Measurements from ENCODE around the gene MAPK8.

The MAPK8 gene

DNA sequence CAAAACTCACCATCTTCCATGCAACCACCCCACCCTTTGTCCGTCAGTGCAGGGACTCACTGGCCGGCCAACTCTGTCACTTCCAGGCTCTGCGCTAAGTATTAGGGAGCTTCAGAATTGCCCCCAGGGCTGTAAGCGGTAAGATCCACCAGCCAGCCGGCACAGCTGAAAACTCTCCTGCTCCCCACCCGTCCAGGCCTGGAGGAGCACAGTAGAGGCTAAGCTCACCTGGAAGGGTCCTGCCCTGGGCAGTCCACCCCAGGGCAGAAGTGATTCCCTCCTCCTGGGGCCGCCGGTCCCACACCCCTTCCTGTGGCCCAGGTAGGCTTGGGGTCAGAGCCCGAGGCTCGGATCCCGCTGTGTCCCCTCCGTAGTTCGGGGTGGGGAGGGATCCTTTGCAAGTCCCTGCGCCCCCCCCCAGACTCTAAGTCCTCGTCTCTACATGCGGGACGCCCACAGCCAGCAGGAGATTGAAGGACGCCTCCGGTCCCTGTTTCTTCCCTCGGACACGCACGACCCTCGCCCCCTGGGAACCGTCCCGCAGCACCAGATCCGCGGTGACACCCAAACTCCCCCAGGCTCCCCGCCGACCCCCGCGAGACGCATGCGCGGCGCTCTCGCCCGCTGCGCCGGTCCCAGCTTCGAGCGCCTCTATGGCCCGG is 159.5 kb downstream of the MAPK8 start:
- TF ChIP-seq, protein P1, sequence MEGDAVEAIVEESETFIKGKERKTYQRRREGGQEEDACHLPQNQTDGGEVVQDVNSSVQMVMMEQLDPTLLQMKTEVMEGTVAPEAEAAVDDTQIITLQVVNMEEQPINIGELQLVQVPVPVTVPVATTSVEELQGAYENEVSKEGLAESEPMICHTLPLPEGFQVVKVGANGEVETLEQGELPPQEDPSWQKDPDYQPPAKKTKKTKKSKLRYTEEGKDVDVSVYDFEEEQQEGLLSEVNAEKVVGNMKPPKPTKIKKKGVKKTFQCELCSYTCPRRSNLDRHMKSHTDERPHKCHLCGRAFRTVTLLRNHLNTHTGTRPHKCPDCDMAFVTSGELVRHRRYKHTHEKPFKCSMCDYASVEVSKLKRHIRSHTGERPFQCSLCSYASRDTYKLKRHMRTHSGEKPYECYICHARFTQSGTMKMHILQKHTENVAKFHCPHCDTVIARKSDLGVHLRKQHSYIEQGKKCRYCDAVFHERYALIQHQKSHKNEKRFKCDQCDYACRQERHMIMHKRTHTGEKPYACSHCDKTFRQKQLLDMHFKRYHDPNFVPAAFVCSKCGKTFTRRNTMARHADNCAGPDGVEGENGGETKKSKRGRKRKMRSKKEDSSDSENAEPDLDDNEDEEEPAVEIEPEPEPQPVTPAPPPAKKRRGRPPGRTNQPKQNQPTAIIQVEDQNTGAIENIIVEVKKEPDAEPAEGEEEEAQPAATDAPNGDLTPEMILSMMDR (IDR thresholded peaks at IDR 0.05; ENCODE audit: low read depth, low read length, missing control alignments), result no peak
- no peaks in the 10 kb centered on the region for H3K27me3 ChIP-seq (replicated peaks)
- DNase-seq, result no peak
- H3K4me3 ChIP-seq (ENCODE audit: low read depth, low read length), result peak overlapping the region; percentile 20
- H3K36me3 ChIP-seq (replicated peaks), result no peaks in the 10 kb centered on the region
- in situ Hi-C loops (cut with HindIII; ENCODE audit: low pct_ligation_motif_present, low sequenced_read_pairs), result no loop called here
- no peak overlapping the region for H3K27ac ChIP-seq

DNA sequence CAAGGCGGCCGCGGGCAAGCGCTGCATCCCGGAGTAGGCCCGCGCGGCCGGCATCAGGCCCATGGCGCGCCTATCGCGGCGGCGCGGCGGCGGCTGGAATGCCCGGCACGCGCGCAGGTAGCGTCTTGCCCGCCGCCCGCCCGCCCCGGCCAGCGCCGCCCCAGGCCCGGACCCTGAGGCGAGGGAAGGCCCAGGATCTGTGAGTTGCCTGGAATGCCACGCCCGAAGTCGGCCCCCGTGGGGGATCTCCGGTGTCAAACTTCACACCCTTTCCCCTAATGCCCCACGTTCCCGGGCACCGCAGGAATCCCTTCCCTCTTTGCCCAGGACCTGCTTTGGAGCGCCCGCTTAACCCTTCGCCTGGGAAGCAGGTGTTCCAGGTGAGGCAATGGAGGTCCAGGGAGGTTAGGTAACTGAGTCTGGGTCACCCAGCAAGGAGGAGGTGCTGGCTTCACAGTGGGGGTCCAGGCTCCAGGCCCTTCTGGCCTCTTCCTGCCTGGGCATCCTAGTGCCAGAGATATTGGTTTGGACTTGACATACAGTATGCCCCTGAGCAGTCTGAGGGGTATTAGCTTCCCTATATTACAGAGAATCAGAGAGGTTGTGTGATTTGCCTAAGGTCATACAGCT is 160.2 kb downstream of the MAPK8 start:
- no peak overlapping the region for H3K27ac ChIP-seq
- TF ChIP-seq, protein P1 (IDR thresholded peaks at IDR 0.05; ENCODE audit: low read depth, low read length, missing control alignments), result no peak
- no peaks in the 10 kb centered on the region for H3K36me3 ChIP-seq (replicated peaks)
- in situ Hi-C loops (cut with HindIII; ENCODE audit: low pct_ligation_motif_present, low sequenced_read_pairs), result no loop called here
- H3K27me3 ChIP-seq (replicated peaks), result no peaks in the 10 kb centered on the region
- no peak for DNase-seq
- peak overlapping the region; percentile 5 for H3K4me3 ChIP-seq (ENCODE audit: low read depth, low read length)

DNA sequence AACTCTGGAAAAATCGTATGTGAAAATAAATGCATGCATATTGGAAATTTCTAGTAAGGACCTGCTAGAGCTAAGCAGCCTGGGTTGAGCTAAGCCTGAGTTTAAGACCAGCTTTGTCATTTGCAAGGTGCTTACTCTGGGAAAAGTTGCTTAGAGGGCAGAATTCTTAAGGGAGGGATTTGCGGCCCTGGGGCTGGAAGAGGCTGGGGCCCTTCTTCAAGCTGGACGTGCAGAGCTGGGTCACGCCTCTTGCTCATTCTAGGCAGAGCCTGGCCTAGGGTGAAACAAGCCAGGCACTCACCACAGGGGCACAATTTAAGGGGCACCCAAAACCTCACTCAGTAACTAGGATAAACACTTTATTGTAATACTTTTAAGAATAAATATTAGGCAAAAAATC is 161.2 kb downstream of the MAPK8 start:
- Histone ChIP-seq H3K27me3 (replicated peaks) (no peaks in the 10 kb centered on the region), H3K27ac (no peak overlapping the region), H3K4me3 (ENCODE audit: low read depth, low read length) (no peak overlapping the region), H3K36me3 (replicated peaks) (no peaks in the 10 kb centered on the region)
- DNase-seq, result no peak
- in situ Hi-C loops (cut with HindIII; ENCODE audit: low pct_ligation_motif_present, low sequenced_read_pairs), result no loop called here
- TF ChIP-seq, protein P1 (IDR thresholded peaks at IDR 0.05; ENCODE audit: low read depth, low read length, missing control alignments), result no peak

DNA sequence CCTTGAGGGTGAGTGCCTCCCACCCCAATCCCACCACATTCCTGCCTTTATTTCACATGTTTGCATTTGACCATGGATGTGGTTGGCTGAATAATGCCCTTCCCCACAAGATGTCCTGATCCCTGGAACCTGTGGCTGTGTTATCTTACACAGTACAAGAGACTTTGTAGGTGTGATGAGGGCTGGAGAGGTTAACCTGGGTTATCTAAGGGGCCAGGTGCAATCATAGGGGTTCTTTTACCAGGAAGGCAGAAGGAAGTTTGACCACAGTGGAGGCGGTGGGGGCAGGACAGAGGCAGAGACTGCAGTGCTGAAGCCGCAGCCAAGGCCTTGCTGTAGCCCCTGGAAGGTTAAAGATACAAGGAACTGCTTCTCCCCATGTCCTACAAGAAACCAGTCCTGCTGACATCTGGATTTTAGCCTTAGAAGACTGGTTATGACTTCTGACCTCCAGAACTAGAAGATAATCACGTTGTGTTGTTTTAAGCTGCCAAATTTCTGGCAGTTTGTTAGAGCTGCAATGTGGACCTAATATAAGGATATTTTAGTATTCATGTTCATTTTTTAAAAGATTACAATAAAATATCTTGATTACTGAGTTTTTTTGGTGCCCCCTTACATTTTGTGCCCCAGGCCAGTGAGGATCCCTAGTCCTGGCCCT is 161.8 kb downstream of the MAPK8 start:
- no peak for DNase-seq
- TF ChIP-seq, protein P1 (IDR thresholded peaks at IDR 0.05; ENCODE audit: low read depth, low read length, missing control alignments), result no peak
- in situ Hi-C loops (cut with HindIII; ENCODE audit: low pct_ligation_motif_present, low sequenced_read_pairs), result no loop called here
- H3K4me3 ChIP-seq (ENCODE audit: low read depth, low read length), result no peak overlapping the region
- H3K27me3 ChIP-seq (replicated peaks), result no peaks in the 10 kb centered on the region
- H3K27ac ChIP-seq, result no peak overlapping the region
- H3K36me3 ChIP-seq (replicated peaks), result no peaks in the 10 kb centered on the region

DNA sequence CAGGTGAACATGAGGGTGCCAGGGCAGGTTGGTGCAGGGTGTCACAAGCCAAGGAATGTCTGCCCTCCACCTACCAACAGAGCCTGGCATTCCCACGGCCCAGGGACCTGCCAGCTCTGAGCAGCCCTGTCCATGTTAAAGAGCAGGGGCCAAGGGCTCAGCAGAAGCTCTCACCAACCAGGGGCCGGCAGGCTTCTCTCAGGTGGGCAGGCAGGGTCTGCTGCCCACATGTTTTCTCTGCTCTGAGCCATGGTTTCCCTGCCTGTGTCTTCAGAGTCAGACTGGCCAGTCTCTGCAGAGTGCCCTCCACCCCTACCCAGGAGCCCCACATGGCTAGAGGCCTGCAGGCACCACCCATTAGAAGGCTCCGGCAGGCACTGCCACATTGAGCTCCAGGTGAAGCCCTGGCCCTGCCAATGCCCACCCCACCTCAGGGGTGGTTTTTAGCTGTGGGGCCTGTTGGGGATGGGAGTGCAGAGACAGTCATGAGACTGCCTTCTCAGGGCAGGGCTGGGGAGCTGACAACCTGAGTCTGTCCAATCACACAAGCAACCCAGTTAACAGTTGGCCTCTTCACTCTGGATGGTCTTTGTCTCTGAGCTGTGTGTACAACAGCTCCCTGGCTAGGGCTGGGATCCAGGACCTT is 162.5 kb downstream of the MAPK8 start:
- Histone ChIP-seq H3K27me3 (replicated peaks) (no peaks in the 10 kb centered on the region), H3K36me3 (replicated peaks) (no peaks in the 10 kb centered on the region), H3K4me3 (ENCODE audit: low read depth, low read length) (no peak overlapping the region), H3K27ac (no peak overlapping the region)
- in situ Hi-C loops (cut with HindIII; ENCODE audit: low pct_ligation_motif_present, low sequenced_read_pairs), result no loop called here
- TF ChIP-seq, protein P1 (IDR thresholded peaks at IDR 0.05; ENCODE audit: low read depth, low read length, missing control alignments), result no peak
- no peak for DNase-seq
